Naive thymus-derived CD4-positive, alpha-beta T cell (primary cell): ENCODE data around the gene WIZ. TPM values are rescaled to one million over a fixed set of nuclear protein-coding genes. Genes with fewer than 3 reads are reported as not detected.

Experiments used
- ATAC-seq: fragments of 150-1000 bp; cut with Tn5 transposase; 2 replicates; pipeline ENCODE4 v1.10.0; 2021; ENCODE audit warnings: mild to moderate bottlenecking, moderate library complexity
- CTCF ChIA-PET: fragments of 350-600 bp; sonication (Branson Sonifier 250); formaldehyde crosslinking; loops from one replicate; lab custom pipeline; 2021; ENCODE audit warnings: antibody characterized with exemption; lab: Charles Lee
- POLR2A ChIA-PET: fragments of 350-600 bp; sonication (Branson Sonifier 250); formaldehyde crosslinking; loops from one replicate; lab custom pipeline; 2021; ENCODE audit warnings: antibody characterized with exemption, inconsistent platforms; lab: Charles Lee
- DNase-seq, 9 donors: peaks; one replicate each; pipeline versions ENCODE4 v3.0.0 to v3.0.0-alpha.2; 2020 to 2022; ENCODE audit warnings: mixed read lengths in 1 of 9
- H3K27ac ChIP-seq: one replicate; pipeline ENCODE4 v1.7.0; 2013; ENCODE audit warnings: mild to moderate bottlenecking, low read depth, low read length, moderate library complexity
- H3K27me3 ChIP-seq, 2 donors: one replicate each; pipeline ENCODE4 v1.7.0; 2013; ENCODE audit warnings: low read length in 2 of 2, mild to moderate bottlenecking in 2 of 2, moderate library complexity in 2 of 2; ENCODE audit not compliant: control insufficient read depth in 2 of 2, insufficient read depth in 2 of 2
- H3K36me3 ChIP-seq, 3 experiments: 1 replicate in 2 of 3; 2 replicates in 1 of 3; pipeline ENCODE4 v1.7.0; 2013; ENCODE audit warnings: low read length in 3 of 3, mild to moderate bottlenecking in 3 of 3, moderate library complexity in 1 of 3; ENCODE audit not compliant: insufficient read depth in 3 of 3, control insufficient read depth in 2 of 3
- H3K4me1 ChIP-seq, 2 donors: one replicate each; pipeline ENCODE4 v1.7.0; 2013; ENCODE audit warnings: low read length in 2 of 2, mild to moderate bottlenecking in 2 of 2, moderate library complexity in 1 of 2; ENCODE audit not compliant: control insufficient read depth in 2 of 2, insufficient read depth in 2 of 2
- H3K4me3 ChIP-seq: 2 replicates; pipeline ENCODE4 v1.7.0; 2013; ENCODE audit warnings: mild to moderate bottlenecking, low read length
- H3K9me3 ChIP-seq, 3 experiments: 1 replicate in 2 of 3; 2 replicates in 1 of 3; pipeline ENCODE4 v1.7.0; 2013; ENCODE audit warnings: low read length in 3 of 3; ENCODE audit not compliant: control insufficient read depth in 2 of 3
- H3K27ac Mint-ChIP-seq, 9 donors: one replicate each; pipeline ENCODE4 v1.8.0; 2020 to 2022; ENCODE audit warnings: mixed read lengths in 9 of 9, mild to moderate bottlenecking in 8 of 9, moderate library complexity in 5 of 9, inconsistent platforms in 2 of 9
- H3K27me3 Mint-ChIP-seq, 5 donors: one replicate each; pipeline ENCODE4 v1.8.0; 2021 to 2022; ENCODE audit warnings: mixed read lengths in 5 of 5, mild to moderate bottlenecking in 1 of 5
- H3K36me3 Mint-ChIP-seq, 5 donors: one replicate each; pipeline ENCODE4 v1.8.0; 2020 to 2022; ENCODE audit warnings: mixed read lengths in 5 of 5, mild to moderate bottlenecking in 3 of 5, inconsistent platforms in 1 of 5
- H3K4me1 Mint-ChIP-seq, 7 donors: one replicate each; pipeline ENCODE4 v1.8.0; 2020 to 2022; ENCODE audit warnings: mixed read lengths in 7 of 7, mild to moderate bottlenecking in 3 of 7, inconsistent platforms in 1 of 7
- H3K4me3 Mint-ChIP-seq, 10 donors: one replicate each; pipeline ENCODE4 v1.8.0; 2020 to 2022; ENCODE audit warnings: mild to moderate bottlenecking in 10 of 10, mixed read lengths in 10 of 10, moderate library complexity in 6 of 10, inconsistent platforms in 2 of 10
- H3K9me3 Mint-ChIP-seq, 11 donors: one replicate each; pipeline ENCODE4 v1.8.0; 2020 to 2022; ENCODE audit warnings: mixed read lengths in 11 of 11, mild to moderate bottlenecking in 4 of 11, inconsistent platforms in 1 of 11, moderate library complexity in 1 of 11
- intact Hi-C, 2 donors: fragments of 100-400 bp; cut with micrococcal nuclease; formaldehyde crosslinking; loops; one replicate each; pipeline ENCODE4 v1.15.1; 2023
- polyA plus RNA-seq, 2 donors: library from polyadenylated mRNA; unstranded; fragments of 300-500 nt; fragmentation: Illumina TruSeq; gene quantifications; one replicate each; pipeline ENCODE4 v1.2.3, GENCODE V29; 2021
- total RNA-seq, 6 experiments: library from RNA in 5 of 6; stranded (reverse) in 5 of 6; gene quantifications; 1 replicate in 5 of 6; 2 replicates in 1 of 6; pipeline ENCODE4 v1.2.3 and lab custom pipeline; 2021 to 2026

The WIZ gene
- total and polyA plus RNA-seq, 7 experiments from 2014 or later, result 0.91 to 34.9 (median 22.9) TPM

GRCh38 chr19:15432018-15432494 lies 17.7 kb downstream of the WIZ start:
- peaks cover 0 to 29% (median 0%) of the 10 kb centered on the region in 3 experiments for H3K36me3 ChIP-seq
- peak overlapping the region; percentile 64 for H3K4me3 ChIP-seq
- Mint-ChIP-seq H3K36me3 (peaks cover 0 to 14% (median 7%) of the 10 kb centered on the region in 5 donors), H3K27me3 (peaks cover 0 to 2% (median 0%) of the 10 kb centered on the region in 5 donors), H3K27ac (peak overlapping the region; percentile 86 to 97 (median 93)), H3K4me3 (peak overlapping the region; percentile 89 to 99 (median 94)), H3K4me1 (peaks cover 24 to 32% (median 29%) of the 10 kb centered on the region in 7 donors), H3K9me3 (no peaks in the 10 kb centered on the region)
- peak overlapping the region; percentile 81 for H3K27ac ChIP-seq
- ChIA-PET POLR2A (interaction anchor here (0.7 to 5.2 kb wide), 12 partner anchors 10 to 140 kb away, joined by 3 to 58 read pairs (median 6); partner anchors contain the start of genes AKAP8 and AKAP8L), CTCF (interaction anchor here (0.6 to 1.8 kb wide), 5 partner anchors 11 to 881 kb away, joined by 3 to 20 read pairs (median 3); partner anchors contain the start of gene AKAP8L)
- peak in 1 of 9 donors; percentile 46 for DNase-seq
- H3K4me1 ChIP-seq, result peaks cover 15 to 26% of the 10 kb centered on the region in 2 donors
- H3K9me3 ChIP-seq, result no peaks in the 10 kb centered on the region
- H3K27me3 ChIP-seq, result no peaks in the 10 kb centered on the region
- intact Hi-C loops, result loop anchor here (1.0 to 2.0 kb wide), 9 partner anchors 13 to 124 kb away; partner anchors contain the start of genes AKAP8 (in 2 of the 2) and WIZ (in 1 of the 2)
- peak; percentile 3 for ATAC-seq

- Mint-ChIP-seq H3K27ac (peak overlapping the region; percentile 86 to 97 (median 93)), H3K4me1 (peaks cover 25 to 33% (median 29%) of the 10 kb centered on the region in 7 donors), H3K9me3 (no peaks in the 10 kb centered on the region), H3K36me3 (peaks cover 0 to 16% (median 10%) of the 10 kb centered on the region in 5 donors), H3K27me3 (peaks cover 0 to 2% (median 0%) of the 10 kb centered on the region in 5 donors), H3K4me3 (peak overlapping the region; percentile 89 to 99 (median 94))
- Histone ChIP-seq H3K36me3 (peaks cover 0 to 34% (median 0%) of the 10 kb centered on the region in 3 experiments), H3K4me3 (peak overlapping the region; percentile 64), H3K27me3 (no peaks in the 10 kb centered on the region), H3K27ac (peak overlapping the region; percentile 81), H3K9me3 (no peaks in the 10 kb centered on the region), H3K4me1 (peaks cover 15 to 26% of the 10 kb centered on the region in 2 donors)
- POLR2A ChIA-PET, result interaction anchor here (0.9 to 5.2 kb wide), 3 partner anchors 13 to 120 kb away, joined by 3 to 58 read pairs (median 7); partner anchors contain the start of gene AKAP8L
- intact Hi-C loops, result loop anchor here (1.0 to 2.0 kb wide), 9 partner anchors 12 to 125 kb away; partner anchors contain the start of genes AKAP8 (in 2 of the 2) and WIZ (in 1 of the 2)
- CTCF ChIA-PET, result interaction anchor here (0.9 to 1.6 kb wide), 3 partner anchors 11 to 124 kb away, joined by 3 to 8 read pairs (median 3); partner anchors contain the start of gene AKAP8L
- DNase-seq (no peak), ATAC-seq (no peak)
Observed at GRCh38 chr19:15431396-15432017, 18.2 kb downstream of the WIZ start.

- Mint-ChIP-seq H3K27ac (peak overlapping the region in 7 of 9 donors; percentile 13 to 97 (median 56)), H3K9me3 (no peaks in the 10 kb centered on the region), H3K27me3 (peaks cover 0 to 2% (median 0%) of the 10 kb centered on the region in 5 donors), H3K36me3 (peaks cover 0 to 24% (median 18%) of the 10 kb centered on the region in 5 donors), H3K4me3 (peak overlapping the region; percentile 89 to 99 (median 94)), H3K4me1 (peaks cover 27 to 37% (median 32%) of the 10 kb centered on the region in 7 donors)
- Histone ChIP-seq H3K4me3 (no peak overlapping the region), H3K27me3 (no peaks in the 10 kb centered on the region), H3K36me3 (peaks cover 0 to 42% (median 0%) of the 10 kb centered on the region in 3 experiments), H3K4me1 (peaks cover 15 to 26% of the 10 kb centered on the region in 2 donors), H3K9me3 (no peaks in the 10 kb centered on the region), H3K27ac (no peak overlapping the region)
- DNase-seq (no peak), ATAC-seq (no peak)
- intact Hi-C loops, result no loop called here
- ChIA-PET CTCF (interaction anchor here (0.6 to 1.6 kb wide), 4 partner anchors 11 to 125 kb away, joined by 3 to 8 read pairs (median 4); partner anchors contain the start of genes AKAP8 and AKAP8L), POLR2A (interaction anchor here (1.8 to 5.2 kb wide), 2 partner anchors 12 to 121 kb away, joined by 7 to 58 read pairs; partner anchors contain the start of gene AKAP8L)
Observed at GRCh38 chr19:15430526-15431120, 19.1 kb downstream of the WIZ start.

GRCh38 chr19:15429825-15430467 lies 19.8 kb downstream of the WIZ start:
- peaks cover 27 to 37% (median 32%) of the 10 kb centered on the region in 7 donors for H3K4me1 Mint-ChIP-seq
- ChIA-PET CTCF (interaction anchor here (1.0 to 1.1 kb wide), 2 partner anchors 11 to 51 kb away, joined by 3 to 4 read pairs; partner anchors contain the start of genes AKAP8 and AKAP8L), POLR2A (interaction anchor here (0.6 to 5.2 kb wide), 3 partner anchors 11 to 121 kb away, joined by 3 to 58 read pairs (median 7); partner anchors contain the start of gene AKAP8L)
- intact Hi-C loops, result no loop called here
- DNase-seq (no peak), ATAC-seq (no peak)
- H3K27me3 ChIP-seq, result no peaks in the 10 kb centered on the region
- H3K9me3 Mint-ChIP-seq, result no peaks in the 10 kb centered on the region
- H3K27ac Mint-ChIP-seq, result peak overlapping the region in 3 of 9 donors; percentile 13 to 28 (median 25)
- H3K4me1 ChIP-seq, result peaks cover 15 to 26% of the 10 kb centered on the region in 2 donors
- H3K27ac ChIP-seq, result no peak overlapping the region
- H3K9me3 ChIP-seq, result no peaks in the 10 kb centered on the region
- H3K4me3 ChIP-seq, result no peak overlapping the region
- H3K27me3 Mint-ChIP-seq, result peaks cover 0 to 2% (median 0%) of the 10 kb centered on the region in 5 donors
- H3K36me3 ChIP-seq, result peaks cover 0 to 49% (median 0%) of the 10 kb centered on the region in 3 experiments
- H3K36me3 Mint-ChIP-seq, result peaks cover 0 to 26% (median 18%) of the 10 kb centered on the region in 5 donors
- H3K4me3 Mint-ChIP-seq, result peak overlapping the region in 9 of 10 donors; percentile 46 to 97 (median 80)

- Mint-ChIP-seq H3K4me1 (peaks cover 27 to 37% (median 32%) of the 10 kb centered on the region in 7 donors), H3K36me3 (peaks cover 0 to 28% (median 18%) of the 10 kb centered on the region in 5 donors), H3K4me3 (peak overlapping the region in 2 of 10 donors; percentile 28 to 72), H3K27ac (peak overlapping the region in 1 of 9 donors; percentile 41), H3K9me3 (no peaks in the 10 kb centered on the region), H3K27me3 (peaks cover 0 to 2% (median 0%) of the 10 kb centered on the region in 5 donors)
- DNase-seq (no peak), ATAC-seq (no peak)
- no peaks in the 10 kb centered on the region for H3K9me3 ChIP-seq
- ChIA-PET CTCF (interaction anchor here (0.5 to 1.1 kb wide), 3 partner anchors 10 to 1402 kb away, joined by 3 read pairs; partner anchors contain the start of gene AKAP8L), POLR2A (interaction anchor here (1.6 to 5.2 kb wide), 2 partner anchors 10 to 11 kb away, joined by 7 to 58 read pairs; partner anchors contain the start of gene AKAP8L)
- H3K27ac ChIP-seq, result no peak overlapping the region
- intact Hi-C loops, result no loop called here
- peaks cover 0 to 56% (median 0%) of the 10 kb centered on the region in 3 experiments for H3K36me3 ChIP-seq
- peaks cover 15 to 26% of the 10 kb centered on the region in 2 donors for H3K4me1 ChIP-seq
- no peaks in the 10 kb centered on the region for H3K27me3 ChIP-seq
- H3K4me3 ChIP-seq, result no peak overlapping the region
Observed at GRCh38 chr19:15428956-15429824, 20.6 kb downstream of the WIZ start.
